Common myeloid progenitor, CD34-positive (primary cell): ENCODE results near the gene LST1.

Experiments
- CTCF ChIA-PET: fragments of 350-600 bp; sonication (Branson Sonifier 250); formaldehyde crosslinking; loops from one replicate; lab custom pipeline; 2021; ENCODE audit warnings: antibody characterized with exemption; lab: Charles Lee
- POLR2A ChIA-PET: fragments of 350-600 bp; sonication (Branson Sonifier 250); formaldehyde crosslinking; loops from one replicate; lab custom pipeline; 2021; ENCODE audit warnings: antibody characterized with exemption; lab: Charles Lee
- DNase-seq, 3 donors: peaks; one replicate each; pipeline versions ENCODE4 v3.0.0 to v3.0.0-alpha.2; 2013
- H3K27ac ChIP-seq, 2 experiments: 1 replicate in 1 of 2; 2 replicates in 1 of 2; pipeline ENCODE4 v1.7.0; 2013; ENCODE audit warnings: inconsistent platforms in 2 of 2, low read length in 2 of 2, mild to moderate bottlenecking in 2 of 2, low read depth in 1 of 2, moderate library complexity in 1 of 2; ENCODE audit not compliant: severe bottlenecking in 2 of 2, insufficient read depth in 1 of 2, poor library complexity in 1 of 2
- H3K27me3 ChIP-seq, 5 experiments: replicated peaks in 2 of 5; 1 replicate in 3 of 5; 2 replicates in 2 of 5; pipeline versions ENCODE4 v1.6.1 to v1.7.0; 2013; ENCODE audit warnings: low read length in 4 of 5, mild to moderate bottlenecking in 2 of 5, moderate library complexity in 2 of 5, inconsistent platforms in 1 of 5; ENCODE audit not compliant: insufficient read depth in 5 of 5, control insufficient read depth in 4 of 5
- H3K36me3 ChIP-seq, 4 experiments: 1 replicate in 2 of 4; 2 replicates in 2 of 4; pipeline versions ENCODE4 v1.6.1 to v1.7.0; 2013; ENCODE audit warnings: low read length in 3 of 4, control low read depth in 1 of 4, mild to moderate bottlenecking in 1 of 4; ENCODE audit not compliant: control insufficient read depth in 4 of 4, insufficient read depth in 4 of 4
- H3K4me1 ChIP-seq, 4 experiments: 1 replicate in 3 of 4; 2 replicates in 1 of 4; pipeline versions ENCODE4 v1.6.1 to v1.7.1; 2013; ENCODE audit warnings: low read length in 3 of 4, mild to moderate bottlenecking in 3 of 4, control low read depth in 1 of 4, inconsistent platforms in 1 of 4, moderate library complexity in 1 of 4; ENCODE audit not compliant: control insufficient read depth in 4 of 4, insufficient read depth in 4 of 4; ENCODE audit errors: control extremely low read depth in 1 of 4
- H3K4me3 ChIP-seq, 7 experiments: 1 replicate in 4 of 7; 2 replicates in 3 of 7; pipeline versions ENCODE4 v1.5.1 to v1.7.0; 2013; ENCODE audit warnings: mild to moderate bottlenecking in 7 of 7, low read length in 6 of 7, moderate library complexity in 6 of 7, inconsistent platforms in 2 of 7, low read depth in 2 of 7, control low read depth in 1 of 7; ENCODE audit not compliant: insufficient read depth in 4 of 7, control insufficient read depth in 1 of 7; ENCODE audit errors: extremely low read depth in 1 of 7
- H3K9me3 ChIP-seq, 5 experiments: 1 replicate in 4 of 5; 2 replicates in 1 of 5; pipeline versions ENCODE4 v1.6.1 to v1.7.1; 2013; ENCODE audit warnings: low read length in 4 of 5, mild to moderate bottlenecking in 2 of 5, inconsistent platforms in 1 of 5, low read depth in 1 of 5, moderate library complexity in 1 of 5; ENCODE audit not compliant: control insufficient read depth in 4 of 5, insufficient read depth in 2 of 5; ENCODE audit errors: control extremely low read depth in 1 of 5
- WGBS: methylation state at CpG from one replicate; pipeline ENCODE4 v1.1.5; 2013; ENCODE audit not compliant: insufficient coverage; 5-methylcytosine and 5-hydroxymethylcytosine counted together

LST1 gene

GRCh38 chr6:31559958-31560696 lies 25.9 kb upstream of the LST1 start:
- no peaks in the 10 kb centered on the region for H3K27me3 ChIP-seq
- peaks cover 0 to 4% (median 1%) of the 10 kb centered on the region in 4 experiments for H3K36me3 ChIP-seq
- POLR2A ChIA-PET, result interaction anchor here (1.5 to 2.7 kb wide), 3 partner anchors 9 to 177 kb away, joined by 5 to 13 read pairs (median 7); partner anchors contain the start of gene LST1
- DNase-seq, result peak; percentile 58 to 91 (median 87)
- peak overlapping the region in 1 of 2 experiments; percentile 69 for H3K27ac ChIP-seq
- no peaks in the 10 kb centered on the region for H3K9me3 ChIP-seq
- WGBS, result 3% methylated on average over 7 of the region's 7 CpGs
- CTCF ChIA-PET, result interaction anchor here (1.1 to 24.7 kb wide), 6 partner anchors 11 to 258 kb away, joined by 3 to 557 read pairs (median 21); partner anchors contain the start of genes AIF1, LST1, LTB and NCR3
- peaks cover 30 to 83% (median 62%) of the 10 kb centered on the region in 4 experiments for H3K4me1 ChIP-seq
- peak overlapping the region; percentile 16 to 64 (median 41) for H3K4me3 ChIP-seq

DNA sequence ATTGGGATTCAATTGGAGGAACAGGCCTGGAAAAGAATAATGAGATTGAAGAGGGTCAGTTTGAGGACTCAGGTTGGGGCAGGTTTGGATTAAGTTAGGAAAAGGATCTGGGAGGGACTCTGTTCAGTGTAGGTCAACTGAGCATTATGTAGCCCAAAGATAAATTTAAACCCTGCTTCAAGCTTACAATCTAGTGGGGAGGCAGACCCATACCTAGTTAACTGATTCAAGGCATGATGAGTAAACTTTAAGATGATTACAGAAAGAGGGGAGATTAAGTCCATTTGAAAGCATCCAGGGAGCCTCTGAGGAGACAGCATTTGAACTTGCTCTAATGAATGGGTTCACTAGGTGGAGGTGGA lies 25.4 kb upstream of the LST1 start:
- DNase-seq, result no peak
- CTCF ChIA-PET, result interaction anchor here (1.3 to 24.7 kb wide), 4 partner anchors 11 to 36 kb away, joined by 4 to 557 read pairs (median 82); partner anchors contain the start of genes LST1, LTB, NCR3 and NFKBIL1
- Histone ChIP-seq H3K36me3 (peaks cover 0 to 4% (median 1%) of the 10 kb centered on the region in 4 experiments), H3K27me3 (no peaks in the 10 kb centered on the region), H3K27ac (peak overlapping the region in 1 of 2 experiments; percentile 69), H3K4me3 (peak overlapping the region in 5 of 7 experiments; percentile 16 to 64 (median 33)), H3K4me1 (peaks cover 30 to 83% (median 61%) of the 10 kb centered on the region in 4 experiments), H3K9me3 (no peaks in the 10 kb centered on the region)
- POLR2A ChIA-PET, result interaction anchor here (1.5 to 2.7 kb wide), 3 partner anchors 9 to 177 kb away, joined by 5 to 13 read pairs (median 7); partner anchors contain the start of gene LST1

DNA sequence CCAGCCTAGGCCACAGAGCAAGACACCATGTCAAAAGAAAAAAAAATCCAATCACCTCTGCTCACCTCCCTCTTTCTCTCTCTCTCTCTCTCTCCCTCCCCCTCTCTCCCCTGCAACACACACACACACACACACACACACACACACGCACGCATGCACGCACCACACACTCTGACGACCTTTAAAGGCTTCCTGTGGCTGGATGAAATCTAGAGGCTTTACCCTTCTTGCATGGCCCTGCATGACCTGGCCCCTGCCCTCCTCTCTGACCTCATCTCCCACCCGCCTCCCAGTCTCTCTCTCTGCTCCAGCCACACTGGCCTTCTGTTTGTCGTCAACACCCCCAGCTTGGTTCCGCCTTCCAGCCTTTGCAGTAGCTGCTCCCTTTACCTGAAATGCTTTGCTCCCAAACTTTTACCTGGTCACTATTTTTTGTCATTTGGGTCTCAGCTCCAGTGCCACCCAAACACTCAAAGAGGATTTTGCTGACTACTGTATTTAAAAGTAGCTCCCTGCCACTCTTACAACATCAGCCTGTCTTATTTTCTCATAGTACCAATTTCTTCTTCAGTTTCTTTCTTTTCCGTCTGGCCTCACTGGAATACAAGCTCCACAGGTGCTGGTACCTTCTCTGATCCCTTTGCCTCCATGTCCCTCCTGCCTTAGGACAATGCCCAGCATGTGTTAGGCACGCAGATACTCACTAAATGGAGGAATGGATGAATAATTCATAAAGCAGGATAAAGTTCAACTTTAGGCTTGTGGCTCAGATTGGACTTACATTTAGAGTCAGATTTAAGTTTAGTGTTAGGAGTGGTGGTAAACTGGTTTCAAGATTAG lies 18.3 kb upstream of the LST1 start:
- 75% methylated on average over 4 of the region's 9 CpGs for WGBS
- no peaks in the 10 kb centered on the region for H3K9me3 ChIP-seq
- ChIA-PET CTCF (interaction anchor here (1.7 to 9.9 kb wide), 5 partner anchors 12 to 28 kb away, joined by 4 to 139 read pairs (median 23); partner anchors contain the start of genes LTB, NCR3, NFKBIL1 and TNF), POLR2A (no interaction called here)
- H3K36me3 ChIP-seq, result no peaks in the 10 kb centered on the region
- no peak overlapping the region for H3K27ac ChIP-seq
- no peak for DNase-seq
- H3K4me3 ChIP-seq, result no peak overlapping the region
- no peaks in the 10 kb centered on the region for H3K27me3 ChIP-seq
- H3K4me1 ChIP-seq, result peaks cover 2 to 43% (median 12%) of the 10 kb centered on the region in 4 experiments

DNA sequence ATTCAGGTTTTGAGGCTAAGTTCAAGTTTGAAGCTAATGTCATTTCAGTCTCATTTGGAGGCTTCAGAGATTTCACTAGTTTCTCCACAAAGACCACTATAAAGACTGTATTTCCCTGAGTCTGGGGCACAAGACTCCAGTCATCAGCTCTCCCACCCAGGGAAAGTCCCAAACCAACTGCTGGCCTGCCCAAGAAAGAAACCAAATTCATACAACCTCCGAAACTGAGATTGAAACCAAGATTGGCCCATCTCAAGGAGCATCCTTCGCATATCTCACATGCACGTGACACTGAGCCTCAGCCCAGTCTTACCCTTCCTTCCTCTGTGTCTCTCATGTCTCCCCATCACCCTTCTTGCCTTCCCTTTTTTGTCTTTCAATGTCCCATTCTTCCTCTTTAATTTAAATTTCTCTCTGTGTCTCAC lies 17.5 kb upstream of the LST1 start:
- DNase-seq, result peak in 2 of 3 donors; percentile 63 to 66
- H3K4me3 ChIP-seq, result no peak overlapping the region
- POLR2A ChIA-PET, result no interaction called here
- no peaks in the 10 kb centered on the region for H3K9me3 ChIP-seq
- peaks cover 2 to 35% (median 10%) of the 10 kb centered on the region in 4 experiments for H3K4me1 ChIP-seq
- no peaks in the 10 kb centered on the region for H3K27me3 ChIP-seq
- H3K36me3 ChIP-seq, result no peaks in the 10 kb centered on the region
- CTCF ChIA-PET, result interaction anchor here (1.7 to 9.9 kb wide), 5 partner anchors 11 to 27 kb away, joined by 4 to 139 read pairs (median 23); partner anchors contain the start of genes LTB, NCR3, NFKBIL1 and TNF
- H3K27ac ChIP-seq, result no peak overlapping the region
- WGBS, result 58% methylated on average over 3 of the region's 3 CpGs

DNA sequence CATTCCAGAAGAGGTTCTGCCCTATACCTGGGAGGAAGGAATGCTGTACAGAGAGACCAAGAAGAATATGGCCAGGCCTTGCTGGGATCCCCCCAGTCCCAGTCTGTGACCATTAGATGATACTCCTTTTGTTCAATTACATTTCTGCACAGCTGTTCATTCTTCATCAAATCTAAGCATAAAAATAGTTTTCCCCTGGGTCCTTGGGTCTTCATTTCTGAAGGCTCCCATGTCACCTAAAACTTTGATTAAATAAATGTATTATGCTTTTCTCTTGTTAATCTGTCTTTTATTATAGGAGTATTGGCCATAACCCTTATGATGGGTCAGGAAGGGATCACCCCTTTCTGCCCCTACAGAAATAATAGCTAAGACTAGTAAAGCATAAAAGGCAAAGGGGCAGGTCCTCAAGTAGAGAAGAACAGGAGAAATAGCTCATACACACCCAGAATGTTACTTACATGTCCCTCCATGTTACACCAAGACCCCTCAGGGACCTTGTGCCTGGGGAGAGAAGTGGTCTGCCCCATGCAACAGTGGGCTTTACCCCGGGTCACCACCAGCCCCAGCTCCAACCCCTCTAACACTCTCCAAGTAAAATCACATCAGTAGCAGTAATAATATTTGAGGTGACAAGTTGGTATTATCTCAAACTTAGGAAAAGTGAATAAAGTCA lies 16.1 kb upstream of the LST1 start:
- CTCF ChIA-PET, result interaction anchor here (0.6 to 9.9 kb wide), 6 partner anchors 7 to 26 kb away, joined by 3 to 139 read pairs (median 13); partner anchors contain the start of genes LTB, NCR3 and TNF

More for the DNA sequence above, 16.1 kb upstream of the LST1 start:
- no CpG with 5 or more reads among the region's 1 CpG for WGBS
- Histone ChIP-seq H3K4me1 (peaks cover 0 to 32% (median 10%) of the 10 kb centered on the region in 4 experiments), H3K27me3 (no peaks in the 10 kb centered on the region), H3K9me3 (no peaks in the 10 kb centered on the region), H3K27ac (no peak overlapping the region), H3K4me3 (no peak overlapping the region), H3K36me3 (no peaks in the 10 kb centered on the region)
- DNase-seq, result no peak
- POLR2A ChIA-PET, result interaction anchor here (0.7 kb wide), 1 partner anchor 82 kb away, joined by 3 read pairs; no protein-coding TSS in a partner anchor
